LHCN-M2 (cell line): Measurements from ENCODE around the gene ITM2C. TPM values are rescaled to one million over a fixed set of nuclear protein-coding genes. Genes with fewer than 3 reads are reported as not detected.

Experiments used
- DNase-seq: peaks from one replicate; pipeline ENCODE4 v3.0.0-alpha.2; 2012; ENCODE audit warnings: low read depth
- total RNA-seq: library from RNA; depleted of rRNA; stranded (reverse); fragments of >200 nt; gene quantifications from 2 replicates; pipeline ENCODE4 v1.2.3, GENCODE V29; 2014

The ITM2C gene
- total RNA-seq, 1 experiment from 2014 or later = 29.0 TPM

- no peak for DNase-seq
Observed at GRCh38 chr2:230850358-230850658, 14.4 kb upstream of the ITM2C start.

- DNase-seq = no peak
Observed at GRCh38 chr2:230852113-230852512, 12.6 kb upstream of the ITM2C start.

- no peak for DNase-seq
Observed at GRCh38 chr2:230861552-230862255, 3.0 kb upstream of the ITM2C start.

GRCh38 chr2:230862292-230862691 lies 2.5 kb upstream of the ITM2C start:
- DNase-seq = no peak

- DNase-seq = no peak
Observed at GRCh38 chr2:230863031-230863430, 1.7 kb upstream of the ITM2C start.

- DNase-seq = no peak
Observed at GRCh38 chr2:230863442-230864121, 1.2 kb upstream of the ITM2C start.

GRCh38 chr2:230864122-230864604 lies 579 bp upstream of the ITM2C start:
- DNase-seq = no peak

GRCh38 chr2:230865307-230865765 lies 594 bp downstream of the ITM2C start:
- no peak for DNase-seq

- no peak for DNase-seq
Observed at GRCh38 chr2:230865766-230866755, 1.3 kb downstream of the ITM2C start.

GRCh38 chr2:230866756-230867523 lies 2.2 kb downstream of the ITM2C start:
- DNase-seq = no peak

- no peak for DNase-seq
Observed at GRCh38 chr2:230868161-230868946, 3.6 kb downstream of the ITM2C start.

- no peak for DNase-seq
Observed at GRCh38 chr2:230868947-230869913, 4.5 kb downstream of the ITM2C start.

GRCh38 chr2:230869914-230870543 lies 5.3 kb downstream of the ITM2C start:
- no peak for DNase-seq

GRCh38 chr2:230870544-230871360 lies 6.0 kb downstream of the ITM2C start:
- DNase-seq = no peak

GRCh38 chr2:230871361-230872150 lies 6.8 kb downstream of the ITM2C start:
- DNase-seq = no peak

- DNase-seq = no peak
Observed at GRCh38 chr2:230872151-230872967, 7.6 kb downstream of the ITM2C start.
